ENCODE results near the gene RBMS3.
"Not testable (repeated sequence)": the region's sequence is repeated elsewhere in the genome, so short reads cannot be mapped to it uniquely, and the experiment has no call there.

- not testable (repeated sequence) for TF ChIP-seq EZH2 (IDR thresholded peaks at IDR 0.05; ENCODE audit: insufficient read depth, low read length)
- TF ChIP-seq, protein P1, sequence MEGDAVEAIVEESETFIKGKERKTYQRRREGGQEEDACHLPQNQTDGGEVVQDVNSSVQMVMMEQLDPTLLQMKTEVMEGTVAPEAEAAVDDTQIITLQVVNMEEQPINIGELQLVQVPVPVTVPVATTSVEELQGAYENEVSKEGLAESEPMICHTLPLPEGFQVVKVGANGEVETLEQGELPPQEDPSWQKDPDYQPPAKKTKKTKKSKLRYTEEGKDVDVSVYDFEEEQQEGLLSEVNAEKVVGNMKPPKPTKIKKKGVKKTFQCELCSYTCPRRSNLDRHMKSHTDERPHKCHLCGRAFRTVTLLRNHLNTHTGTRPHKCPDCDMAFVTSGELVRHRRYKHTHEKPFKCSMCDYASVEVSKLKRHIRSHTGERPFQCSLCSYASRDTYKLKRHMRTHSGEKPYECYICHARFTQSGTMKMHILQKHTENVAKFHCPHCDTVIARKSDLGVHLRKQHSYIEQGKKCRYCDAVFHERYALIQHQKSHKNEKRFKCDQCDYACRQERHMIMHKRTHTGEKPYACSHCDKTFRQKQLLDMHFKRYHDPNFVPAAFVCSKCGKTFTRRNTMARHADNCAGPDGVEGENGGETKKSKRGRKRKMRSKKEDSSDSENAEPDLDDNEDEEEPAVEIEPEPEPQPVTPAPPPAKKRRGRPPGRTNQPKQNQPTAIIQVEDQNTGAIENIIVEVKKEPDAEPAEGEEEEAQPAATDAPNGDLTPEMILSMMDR (IDR thresholded peaks at IDR 0.05; ENCODE audit: insufficient read depth, low read depth, low read length): not testable (repeated sequence)
Observed at GRCh38 chr3:29326540-29326939, 45.7 kb downstream of the RBMS3 start.
